NCI-H345 (cell line): ENCODE data around the gene CNDP1.
"Not testable (repeated sequence)": the region's sequence is repeated elsewhere in the genome, so short reads cannot be mapped to it uniquely, and the experiment has no call there.

Experiments
- DNase-seq: peaks from one replicate; lab custom pipeline; 2025; lab: John Stamatoyannopoulos, UW

The CNDP1 gene

GRCh38 chr18:74546007-74546406, 11.7 kb downstream of the CNDP1 start:
- DNase-seq: no peak

- DNase-seq: no peak
Measured at GRCh38 chr18:74546751-74547530, 12.6 kb downstream of the CNDP1 start.

- no peak for DNase-seq
Measured at GRCh38 chr18:74547860-74548259, 13.6 kb downstream of the CNDP1 start.

GRCh38 chr18:74549591-74550104, 15.3 kb downstream of the CNDP1 start:
- DNase-seq: no peak

- no peak for DNase-seq
Measured at GRCh38 chr18:74550886-74551285, 16.6 kb downstream of the CNDP1 start.

- DNase-seq: no peak
Measured at GRCh38 chr18:74551452-74551851, 17.2 kb downstream of the CNDP1 start.

GRCh38 chr18:74551936-74552555, 17.7 kb downstream of the CNDP1 start:
- peak; percentile 89 for DNase-seq

- DNase-seq: no peak
Measured at GRCh38 chr18:74556126-74556525, 21.8 kb downstream of the CNDP1 start.

GRCh38 chr18:74558096-74558495, 23.8 kb downstream of the CNDP1 start:
- DNase-seq: no peak

- DNase-seq: no peak
Measured at GRCh38 chr18:74562131-74562730, 27.9 kb downstream of the CNDP1 start.

- no peak for DNase-seq
Measured at GRCh38 chr18:74562775-74563174, 28.5 kb downstream of the CNDP1 start.

GRCh38 chr18:74563999-74564398, 29.7 kb downstream of the CNDP1 start:
- DNase-seq: no peak

GRCh38 chr18:74565164-74565563, 30.9 kb downstream of the CNDP1 start:
- DNase-seq: not testable (repeated sequence)

GRCh38 chr18:74565993-74566392, 31.7 kb downstream of the CNDP1 start:
- DNase-seq: not testable (repeated sequence)

- no peak for DNase-seq
Measured at GRCh38 chr18:74567822-74568221, 33.5 kb downstream of the CNDP1 start.

GRCh38 chr18:74569401-74569800, 35.1 kb downstream of the CNDP1 start:
- no peak for DNase-seq

GRCh38 chr18:74570266-74570665, 36.0 kb downstream of the CNDP1 start:
- no peak for DNase-seq

- no peak for DNase-seq
Measured at GRCh38 chr18:74571895-74572680, 37.8 kb downstream of the CNDP1 start.

GRCh38 chr18:74573053-74573452, 38.8 kb downstream of the CNDP1 start:
- no peak for DNase-seq

- no peak for DNase-seq
Measured at GRCh38 chr18:74574916-74575315, 40.6 kb downstream of the CNDP1 start.

- DNase-seq: no peak
Measured at GRCh38 chr18:74577019-74577418, 42.7 kb downstream of the CNDP1 start.

- no peak for DNase-seq
Measured at GRCh38 chr18:74579496-74580065, 45.3 kb downstream of the CNDP1 start.
